ENCODE data around the gene RBM24. TPM values are rescaled to one million over a fixed set of nuclear protein-coding genes. Genes with fewer than 3 reads are reported as not detected.

Gene RBM24
- total and polyA plus RNA-seq, 4 donors = 0.21 to 0.42 (median 0.28) TPM

GRCh38 chr6:17303444-17303843 is 22.3 kb downstream of the RBM24 start:
- no peak for DNase-seq (ENCODE audit: low spot score)

GRCh38 chr6:17305219-17306001 is 24.2 kb downstream of the RBM24 start:
- no peak for TF ChIP-seq HNF4A (conservative IDR thresholded peaks at IDR 0.05)
- no peak for TF ChIP-seq JUND (IDR thresholded peaks at IDR 0.05)
- TF ChIP-seq NR2F2 (IDR thresholded peaks at IDR 0.05) = no peak
- no peak for TF ChIP-seq FOXA2 (IDR thresholded peaks at IDR 0.05)
- TF ChIP-seq, protein P1, sequence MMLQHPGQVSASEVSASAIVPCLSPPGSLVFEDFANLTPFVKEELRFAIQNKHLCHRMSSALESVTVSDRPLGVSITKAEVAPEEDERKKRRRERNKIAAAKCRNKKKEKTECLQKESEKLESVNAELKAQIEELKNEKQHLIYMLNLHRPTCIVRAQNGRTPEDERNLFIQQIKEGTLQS (IDR thresholded peaks at IDR 0.05) = no peak
- no peak for TF ChIP-seq TAF1 (conservative IDR thresholded peaks at IDR 0.05)
- Histone ChIP-seq H3K9me3 (ENCODE audit: control insufficient read depth in 4 of 4, low read length in 3 of 4) (peaks cover 0 to 1% (median 0%) of the 10 kb centered on the region in 4 donors), H3K9ac (ENCODE audit: low read depth in 1 of 2, low read length in 2 of 2) (no peak overlapping the region), H3K36me3 (ENCODE audit: control insufficient read depth in 4 of 4, insufficient read depth in 3 of 4, low read depth in 1 of 4, low read length in 3 of 4) (no peaks in the 10 kb centered on the region), H3K27me3 (ENCODE audit: control insufficient read depth in 4 of 4, insufficient read depth in 4 of 4, low read length in 3 of 4) (no peaks in the 10 kb centered on the region), H3K27ac (ENCODE audit: low read depth in 1 of 2, low read length in 2 of 2) (no peak overlapping the region), H3K4me1 (ENCODE audit: control insufficient read depth in 4 of 4, insufficient read depth in 4 of 4, low read length in 3 of 4) (no peaks in the 10 kb centered on the region), H3K4me3 (ENCODE audit: low read depth in 1 of 3, low read length in 3 of 3) (no peak overlapping the region)
- 62% methylated on average over 10 of the region's 10 CpGs for WGBS
- DNase-seq (ENCODE audit: low spot score) = no peak

More at GRCh38 chr6:17303444-17303843, 22.3 kb downstream of the RBM24 start:
- Histone ChIP-seq H3K9me3 (ENCODE audit: control insufficient read depth in 4 of 4, low read length in 3 of 4) (peaks cover 0 to 1% (median 0%) of the 10 kb centered on the region in 4 donors), H3K27me3 (ENCODE audit: control insufficient read depth in 4 of 4, insufficient read depth in 4 of 4, low read length in 3 of 4) (no peaks in the 10 kb centered on the region), H3K36me3 (ENCODE audit: control insufficient read depth in 4 of 4, insufficient read depth in 3 of 4, low read depth in 1 of 4, low read length in 3 of 4) (no peaks in the 10 kb centered on the region), H3K9ac (ENCODE audit: low read depth in 1 of 2, low read length in 2 of 2) (no peak overlapping the region), H3K4me3 (ENCODE audit: low read depth in 1 of 3, low read length in 3 of 3) (no peak overlapping the region), H3K27ac (ENCODE audit: low read depth in 1 of 2, low read length in 2 of 2) (no peak overlapping the region), H3K4me1 (ENCODE audit: control insufficient read depth in 4 of 4, insufficient read depth in 4 of 4, low read length in 3 of 4) (no peaks in the 10 kb centered on the region)
- WGBS = 95% methylated on average over 2 of the region's 2 CpGs
- TF ChIP-seq, protein P2, sequence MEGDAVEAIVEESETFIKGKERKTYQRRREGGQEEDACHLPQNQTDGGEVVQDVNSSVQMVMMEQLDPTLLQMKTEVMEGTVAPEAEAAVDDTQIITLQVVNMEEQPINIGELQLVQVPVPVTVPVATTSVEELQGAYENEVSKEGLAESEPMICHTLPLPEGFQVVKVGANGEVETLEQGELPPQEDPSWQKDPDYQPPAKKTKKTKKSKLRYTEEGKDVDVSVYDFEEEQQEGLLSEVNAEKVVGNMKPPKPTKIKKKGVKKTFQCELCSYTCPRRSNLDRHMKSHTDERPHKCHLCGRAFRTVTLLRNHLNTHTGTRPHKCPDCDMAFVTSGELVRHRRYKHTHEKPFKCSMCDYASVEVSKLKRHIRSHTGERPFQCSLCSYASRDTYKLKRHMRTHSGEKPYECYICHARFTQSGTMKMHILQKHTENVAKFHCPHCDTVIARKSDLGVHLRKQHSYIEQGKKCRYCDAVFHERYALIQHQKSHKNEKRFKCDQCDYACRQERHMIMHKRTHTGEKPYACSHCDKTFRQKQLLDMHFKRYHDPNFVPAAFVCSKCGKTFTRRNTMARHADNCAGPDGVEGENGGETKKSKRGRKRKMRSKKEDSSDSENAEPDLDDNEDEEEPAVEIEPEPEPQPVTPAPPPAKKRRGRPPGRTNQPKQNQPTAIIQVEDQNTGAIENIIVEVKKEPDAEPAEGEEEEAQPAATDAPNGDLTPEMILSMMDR (IDR thresholded peaks at IDR 0.05; ENCODE audit: low read depth, low read length, missing input control) = no peak
- TF ChIP-seq SP1 (IDR thresholded peaks at IDR 0.05) = no peak
- TF ChIP-seq MAX (IDR thresholded peaks at IDR 0.05) = no peak
- no peak for TF ChIP-seq HNF4A (conservative IDR thresholded peaks at IDR 0.05)
- no peak for TF ChIP-seq JUND (IDR thresholded peaks at IDR 0.05)
- TF ChIP-seq YY1 (IDR thresholded peaks at IDR 0.05) = no peak
- no peak for TF ChIP-seq TAF1 (conservative IDR thresholded peaks at IDR 0.05)

GRCh38 chr6:17311595-17312311 is 30.6 kb downstream of the RBM24 start:
- H3K36me3 ChIP-seq (ENCODE audit: control insufficient read depth in 4 of 4, insufficient read depth in 3 of 4, low read depth in 1 of 4, low read length in 3 of 4) = no peaks in the 10 kb centered on the region
- no peaks in the 10 kb centered on the region for H3K9me3 ChIP-seq (ENCODE audit: control insufficient read depth in 4 of 4, low read length in 3 of 4)
- H3K4me1 ChIP-seq (ENCODE audit: control insufficient read depth in 4 of 4, insufficient read depth in 4 of 4, low read length in 3 of 4) = peaks cover 2 to 14% (median 7%) of the 10 kb centered on the region in 4 donors
- peak overlapping the region in 1 of 3 donors; percentile 17 for H3K4me3 ChIP-seq (ENCODE audit: low read depth in 1 of 3, low read length in 3 of 3)
- H3K27ac ChIP-seq (ENCODE audit: low read depth in 1 of 2, low read length in 2 of 2) = peak overlapping the region; percentile 89 to 94
- 35% methylated on average over 12 of the region's 12 CpGs for WGBS
- H3K9ac ChIP-seq (ENCODE audit: low read depth in 1 of 2, low read length in 2 of 2) = peak overlapping the region in 1 of 2 donors; percentile 43
- H3K27me3 ChIP-seq (ENCODE audit: control insufficient read depth in 4 of 4, insufficient read depth in 4 of 4, low read length in 3 of 4) = no peaks in the 10 kb centered on the region
- DNase-seq (ENCODE audit: low spot score) = peak; percentile 39
- TF ChIP-seq RXRA (IDR thresholded peaks at IDR 0.05) (peak; percentile 96 to 97), HNF4A (conservative IDR thresholded peaks at IDR 0.05) (peak; percentile 100), REST (IDR thresholded peaks at IDR 0.05) (peak; percentile 86), YY1 (IDR thresholded peaks at IDR 0.05) (peak; percentile 68), EGR1 (IDR thresholded peaks at IDR 0.05; ENCODE audit: low read depth in 2 of 2) (peak; percentile 19 to 67), TAF1 (conservative IDR thresholded peaks at IDR 0.05) (peak; percentile 56), RAD21 (IDR thresholded peaks at IDR 0.05) (peak; percentile 58 to 63), HNF4G (IDR thresholded peaks at IDR 0.05) (peak; percentile 99), NR2F2 (IDR thresholded peaks at IDR 0.05) (peak; percentile 78), JUND (IDR thresholded peaks at IDR 0.05) (peak; percentile 96 to 98)
- TF ChIP-seq, protein P3, sequence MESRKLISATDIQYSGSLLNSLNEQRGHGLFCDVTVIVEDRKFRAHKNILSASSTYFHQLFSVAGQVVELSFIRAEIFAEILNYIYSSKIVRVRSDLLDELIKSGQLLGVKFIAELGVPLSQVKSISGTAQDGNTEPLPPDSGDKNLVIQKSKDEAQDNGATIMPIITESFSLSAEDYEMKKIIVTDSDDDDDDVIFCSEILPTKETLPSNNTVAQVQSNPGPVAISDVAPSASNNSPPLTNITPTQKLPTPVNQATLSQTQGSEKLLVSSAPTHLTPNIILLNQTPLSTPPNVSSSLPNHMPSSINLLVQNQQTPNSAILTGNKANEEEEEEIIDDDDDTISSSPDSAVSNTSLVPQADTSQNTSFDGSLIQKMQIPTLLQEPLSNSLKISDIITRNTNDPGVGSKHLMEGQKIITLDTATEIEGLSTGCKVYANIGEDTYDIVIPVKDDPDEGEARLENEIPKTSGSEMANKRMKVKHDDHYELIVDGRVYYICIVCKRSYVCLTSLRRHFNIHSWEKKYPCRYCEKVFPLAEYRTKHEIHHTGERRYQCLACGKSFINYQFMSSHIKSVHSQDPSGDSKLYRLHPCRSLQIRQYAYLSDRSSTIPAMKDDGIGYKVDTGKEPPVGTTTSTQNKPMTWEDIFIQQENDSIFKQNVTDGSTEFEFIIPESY (IDR thresholded peaks at IDR 0.05) = peak; percentile 65
